ENCODE data around the gene TMEM151B.

The TMEM151B gene

GRCh38 chr6:44233567-44234100 lies 36.6 kb upstream of the TMEM151B start:
- no peak for DNase-seq

DNA sequence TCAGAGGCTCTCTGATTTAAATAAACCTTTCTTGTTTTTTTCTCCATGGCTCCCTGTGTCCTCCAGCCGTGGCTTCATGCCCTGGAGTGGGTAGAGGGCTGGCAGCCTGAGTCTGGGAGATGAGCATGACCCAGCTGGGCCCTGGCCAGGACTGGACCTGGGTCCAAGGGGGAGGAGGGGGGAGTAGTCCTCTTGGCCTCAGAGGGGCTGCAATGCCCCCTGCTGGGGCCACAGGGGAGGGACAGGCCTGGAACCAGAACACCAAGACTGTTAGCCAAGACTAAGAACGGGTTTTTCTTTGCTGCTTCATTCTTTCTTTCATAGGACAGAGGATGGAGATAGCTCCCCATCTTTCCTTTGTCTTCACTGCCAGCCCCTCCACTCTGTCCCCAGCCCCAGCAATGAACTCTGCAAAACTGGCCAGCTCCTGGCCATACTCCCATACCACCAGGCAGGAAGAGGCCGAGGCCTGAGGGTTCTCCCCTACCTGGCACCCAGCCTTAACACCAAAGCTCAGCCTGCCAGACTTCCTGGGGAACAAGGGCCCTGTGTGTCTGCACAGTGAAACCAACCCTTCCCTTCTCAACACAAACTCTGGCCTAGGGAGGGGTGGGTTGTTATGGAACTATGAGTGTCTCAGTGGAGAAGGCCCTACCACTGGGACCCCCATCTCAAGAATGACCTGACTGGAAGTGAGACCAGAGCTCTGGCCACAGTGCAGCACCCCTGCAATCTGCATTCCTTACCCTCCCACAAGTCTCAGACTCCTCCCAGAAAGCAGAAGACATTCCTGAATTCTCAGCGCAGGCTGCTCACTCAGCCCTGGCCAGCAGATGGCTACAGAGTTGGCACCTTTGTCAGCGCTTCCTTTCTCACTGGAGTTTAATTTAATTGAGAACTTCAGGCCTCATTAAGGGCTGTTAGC lies 35.9 kb upstream of the TMEM151B start:
- no peak for DNase-seq

- no peak for DNase-seq
These were observed 35.0 kb upstream of the TMEM151B start for GRCh38 chr6:44235269-44235668.

- DNase-seq, result no peak
These were observed 34.2 kb upstream of the TMEM151B start for GRCh38 chr6:44235891-44236516.

GRCh38 chr6:44237021-44237812 lies 33.0 kb upstream of the TMEM151B start:
- peak; percentile 46 for DNase-seq

GRCh38 chr6:44237813-44238433 lies 32.3 kb upstream of the TMEM151B start:
- peak; percentile 70 for DNase-seq

DNA sequence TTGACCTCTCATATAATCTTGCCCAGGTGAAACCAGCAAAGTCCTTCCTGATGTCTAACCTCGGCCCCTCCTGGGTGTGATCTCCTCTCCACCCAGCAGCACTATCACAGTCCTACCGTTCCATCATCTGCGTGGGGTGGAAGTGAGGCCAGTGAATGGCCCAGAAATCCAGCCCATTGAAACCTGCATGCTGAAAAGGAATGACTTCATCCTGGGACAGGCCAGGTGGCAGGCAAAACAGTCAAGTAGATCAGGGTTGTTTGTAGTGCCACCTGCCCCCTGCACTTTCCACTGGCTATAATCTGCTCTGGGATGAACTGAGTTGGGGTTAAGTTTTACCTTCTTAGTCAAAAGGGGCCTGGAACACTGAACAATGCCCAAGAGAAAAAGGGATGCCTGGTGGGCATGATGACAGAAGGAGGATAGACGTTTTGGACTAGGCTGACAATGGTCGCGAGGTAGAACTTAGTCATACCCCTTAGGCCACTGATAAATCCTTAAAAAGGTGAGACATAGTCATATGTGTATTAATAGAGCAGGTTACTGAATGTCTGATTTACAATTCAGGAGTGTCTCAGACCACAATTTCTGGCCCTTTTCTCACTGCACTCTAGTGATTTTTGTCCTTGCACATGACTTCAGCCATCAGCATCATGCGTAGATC lies 31.4 kb upstream of the TMEM151B start:
- DNase-seq, result no peak

DNA sequence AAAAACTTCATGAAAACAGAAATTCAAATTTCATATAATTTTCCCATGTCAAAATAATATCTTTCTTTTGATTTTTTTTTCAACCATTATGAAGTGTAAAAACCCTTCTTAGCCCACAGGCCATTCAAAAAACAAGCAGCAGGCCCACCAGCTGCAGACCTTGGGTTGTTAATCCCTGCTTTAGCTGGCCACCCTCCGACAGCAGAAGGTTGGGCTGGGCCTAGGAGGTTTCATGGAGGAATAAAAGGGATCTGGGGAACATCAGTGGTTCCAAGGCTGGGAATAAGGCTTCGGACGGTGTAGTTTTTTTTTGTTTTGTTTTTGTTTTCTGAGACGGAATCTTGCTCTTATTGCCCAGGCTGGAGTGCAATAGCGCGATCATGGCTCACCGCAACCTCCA lies 26.9 kb upstream of the TMEM151B start:
- DNase-seq, result no peak

GRCh38 chr6:44245391-44245911 lies 24.8 kb upstream of the TMEM151B start:
- DNase-seq, result no peak

DNA sequence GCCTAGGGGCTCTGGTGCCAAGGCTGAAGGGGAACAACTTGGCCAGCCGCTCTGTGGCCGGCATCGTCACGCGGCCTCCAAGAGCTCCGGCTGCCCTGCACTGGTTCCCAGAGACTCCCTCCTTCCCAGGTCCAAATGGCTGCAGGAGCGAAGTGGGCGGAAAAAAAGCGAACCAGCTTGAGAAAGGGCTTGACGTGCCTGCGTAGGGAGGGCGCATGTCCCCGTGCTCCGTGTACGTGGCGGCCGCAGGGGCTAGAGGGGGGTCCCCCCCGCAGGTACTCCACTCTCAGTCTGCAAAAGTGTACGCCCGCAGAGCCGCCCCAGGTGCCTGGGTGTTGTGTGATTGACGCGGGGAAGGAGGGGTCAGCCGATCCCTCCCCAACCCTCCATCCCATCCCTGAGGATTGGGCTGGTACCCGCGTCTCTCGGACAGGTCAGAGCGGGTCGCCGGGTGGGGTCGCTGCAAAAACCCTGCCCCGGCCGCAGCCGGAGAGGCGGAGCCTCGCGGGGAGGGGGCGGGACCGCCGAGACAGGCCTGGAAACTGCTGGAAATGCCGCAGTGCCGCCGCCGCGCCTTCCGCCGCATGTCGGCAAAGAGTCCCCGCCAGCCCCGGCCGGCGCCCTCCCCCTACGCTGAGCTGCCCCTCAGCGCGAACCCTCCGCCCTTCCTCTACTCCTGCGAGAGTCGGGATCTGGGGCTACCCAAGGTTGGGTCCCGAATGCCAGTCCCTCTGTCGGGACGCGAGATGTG lies 24.2 kb upstream of the TMEM151B start:
- DNase-seq, result peak; percentile 79

- peak; percentile 93 for DNase-seq
These were observed 23.4 kb upstream of the TMEM151B start, which contains the start of gene HSP90AB1 for GRCh38 chr6:44246663-44247337. TSS of gene HSP90AB1 (plus strand) at chr6:44247101. CDS start at chr6:44248630, 1,529 bp downstream.

DNA sequence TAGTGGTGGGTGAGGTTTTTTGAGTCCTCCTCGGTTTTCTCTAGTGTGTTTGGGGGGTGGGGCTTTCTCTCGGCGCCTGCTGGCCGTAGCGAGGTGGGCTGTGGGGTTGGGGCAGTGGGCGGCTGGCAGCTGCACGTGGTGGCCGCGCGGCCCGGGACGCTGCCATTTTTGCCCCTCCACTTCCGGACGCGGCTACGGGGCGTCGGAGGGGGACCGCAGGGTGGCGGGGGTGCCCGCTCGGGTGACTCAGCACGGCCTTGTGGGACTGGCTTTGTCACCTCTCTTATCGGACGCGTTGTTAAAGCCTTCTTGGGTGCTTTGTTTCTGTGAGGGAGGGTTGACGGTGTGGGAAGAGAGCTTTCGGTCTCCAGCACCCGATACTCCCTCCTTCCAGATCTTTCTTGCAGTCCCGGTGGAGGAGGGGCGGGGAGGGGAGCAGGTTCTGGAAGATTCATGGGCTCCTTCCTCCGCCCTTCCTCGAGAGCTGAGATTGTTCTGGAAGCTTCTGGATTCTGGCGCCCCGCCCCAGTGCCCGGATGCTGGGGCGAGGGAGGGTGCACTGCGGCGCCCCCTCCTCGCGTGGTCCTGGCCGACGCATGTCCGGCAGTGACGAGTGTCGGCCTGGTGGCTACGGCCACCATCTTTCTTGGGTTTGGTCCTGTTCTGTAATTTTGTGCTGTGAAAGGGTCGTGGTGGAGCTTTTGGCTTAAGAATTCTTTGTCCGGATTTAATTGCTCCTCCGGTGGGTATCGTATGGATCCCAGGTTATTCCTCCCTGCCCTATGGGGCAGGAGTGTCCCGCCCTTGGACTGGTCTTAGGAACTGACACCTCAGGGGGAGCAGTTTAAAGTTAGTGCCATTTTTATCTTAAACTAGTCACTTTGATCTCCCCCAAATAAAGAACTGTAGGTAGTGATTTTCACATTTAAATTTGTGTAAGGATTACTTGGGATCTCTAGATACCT lies 22.6 kb upstream of the TMEM151B start:
- peak; percentile 87 for DNase-seq

DNA sequence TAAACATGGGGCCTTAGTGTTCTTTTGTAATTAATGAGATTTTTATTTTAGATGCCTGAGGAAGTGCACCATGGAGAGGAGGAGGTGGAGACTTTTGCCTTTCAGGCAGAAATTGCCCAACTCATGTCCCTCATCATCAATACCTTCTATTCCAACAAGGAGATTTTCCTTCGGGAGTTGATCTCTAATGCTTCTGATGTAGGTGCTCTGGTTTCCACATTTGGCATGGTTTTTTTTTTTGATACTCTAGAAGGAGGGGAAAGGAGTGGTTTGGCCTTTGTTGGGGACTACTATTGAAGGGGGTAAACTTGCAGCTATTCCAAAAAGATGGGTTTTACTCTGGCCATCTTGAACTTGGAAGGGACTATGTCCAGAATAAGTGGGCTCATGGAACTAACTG lies 21.7 kb upstream of the TMEM151B start:
- DNase-seq, result no peak

DNA sequence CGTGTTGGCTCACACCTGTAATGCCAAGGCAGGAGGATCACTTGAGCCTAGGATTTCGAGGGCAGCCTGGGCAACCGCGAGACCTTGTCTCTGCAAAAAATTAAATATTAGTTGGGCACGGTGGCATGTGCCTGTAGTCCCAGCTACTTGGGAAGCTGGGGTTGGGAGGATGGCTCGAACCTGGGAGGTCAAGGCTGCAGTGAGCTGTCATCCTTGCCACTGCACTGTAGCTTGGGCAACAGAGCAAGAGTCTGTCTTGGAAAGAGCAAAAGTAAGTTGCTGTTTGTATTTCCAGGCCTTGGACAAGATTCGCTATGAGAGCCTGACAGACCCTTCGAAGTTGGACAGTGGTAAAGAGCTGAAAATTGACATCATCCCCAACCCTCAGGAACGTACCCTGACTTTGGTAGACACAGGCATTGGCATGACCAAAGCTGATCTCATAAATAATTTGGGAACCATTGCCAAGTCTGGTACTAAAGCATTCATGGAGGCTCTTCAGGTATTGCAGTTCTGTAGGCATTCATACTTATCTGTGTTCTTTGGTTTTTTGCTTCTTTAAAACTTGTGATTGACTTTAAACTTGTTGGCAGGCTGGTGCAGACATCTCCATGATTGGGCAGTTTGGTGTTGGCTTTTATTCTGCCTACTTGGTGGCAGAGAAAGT lies 21.0 kb upstream of the TMEM151B start:
- DNase-seq, result no peak

GRCh38 chr6:44250067-44250717 lies 20.1 kb upstream of the TMEM151B start:
- DNase-seq, result no peak

DNA sequence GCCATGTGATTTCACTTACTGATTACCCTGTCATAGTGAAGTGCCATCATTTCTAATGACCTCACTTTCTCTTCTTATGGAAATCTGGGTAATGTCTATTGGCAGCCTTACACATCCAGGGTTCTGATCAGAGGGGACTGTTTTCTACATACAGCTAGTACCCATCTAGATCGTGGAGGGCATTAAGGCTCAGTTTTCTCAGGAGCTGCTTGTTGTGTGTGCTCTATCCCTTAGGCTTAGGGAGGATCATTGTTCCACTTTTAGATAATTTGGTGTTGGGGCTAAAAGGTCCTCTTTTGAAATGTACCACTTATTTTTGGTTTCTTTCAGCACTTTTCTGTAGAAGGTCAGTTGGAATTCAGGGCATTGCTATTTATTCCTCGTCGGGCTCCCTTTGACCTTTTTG lies 19.5 kb upstream of the TMEM151B start:
- DNase-seq, result no peak

DNA sequence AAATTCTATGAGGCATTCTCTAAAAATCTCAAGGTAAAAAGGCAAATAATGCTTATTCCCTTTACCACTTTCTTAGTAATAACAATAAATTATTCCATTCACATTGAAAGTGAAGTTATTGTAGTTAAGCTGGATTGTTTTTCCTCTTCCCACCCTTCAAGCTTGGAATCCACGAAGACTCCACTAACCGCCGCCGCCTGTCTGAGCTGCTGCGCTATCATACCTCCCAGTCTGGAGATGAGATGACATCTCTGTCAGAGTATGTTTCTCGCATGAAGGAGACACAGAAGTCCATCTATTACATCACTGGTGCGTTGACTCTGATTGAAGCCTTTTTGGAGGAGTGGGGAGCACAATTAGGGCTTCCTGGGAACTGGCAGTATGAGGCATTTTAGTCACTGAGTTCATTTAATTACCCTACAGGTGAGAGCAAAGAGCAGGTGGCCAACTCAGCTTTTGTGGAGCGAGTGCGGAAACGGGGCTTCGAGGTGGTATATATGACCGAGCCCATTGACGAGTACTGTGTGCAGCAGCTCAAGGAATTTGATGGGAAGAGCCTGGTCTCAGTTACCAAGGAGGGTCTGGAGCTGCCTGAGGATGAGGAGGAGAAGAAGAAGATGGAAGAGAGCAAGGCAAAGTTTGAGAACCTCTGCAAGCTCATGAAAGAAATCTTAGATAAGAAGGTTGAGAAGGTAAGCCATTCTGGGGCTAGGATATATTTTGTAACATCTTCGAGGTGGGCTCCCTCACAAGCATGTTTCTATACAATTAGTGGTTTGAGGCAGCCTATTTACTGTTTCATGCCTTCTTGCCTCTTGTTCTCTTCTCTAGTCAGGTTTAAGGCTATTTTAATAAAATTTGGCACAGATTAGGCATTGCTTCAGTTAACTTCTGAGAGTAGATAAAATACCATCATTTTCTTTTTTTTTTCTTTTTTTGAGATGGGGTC lies 18.4 kb upstream of the TMEM151B start:
- DNase-seq, result no peak

Measured in activated effector memory CD4-positive, alpha-beta T cell treated with Interleukin-2 at 50 U/mL for 16 hours (primary cell).